Measurements from ENCODE around the gene CIRBP.

The CIRBP gene

DNA sequence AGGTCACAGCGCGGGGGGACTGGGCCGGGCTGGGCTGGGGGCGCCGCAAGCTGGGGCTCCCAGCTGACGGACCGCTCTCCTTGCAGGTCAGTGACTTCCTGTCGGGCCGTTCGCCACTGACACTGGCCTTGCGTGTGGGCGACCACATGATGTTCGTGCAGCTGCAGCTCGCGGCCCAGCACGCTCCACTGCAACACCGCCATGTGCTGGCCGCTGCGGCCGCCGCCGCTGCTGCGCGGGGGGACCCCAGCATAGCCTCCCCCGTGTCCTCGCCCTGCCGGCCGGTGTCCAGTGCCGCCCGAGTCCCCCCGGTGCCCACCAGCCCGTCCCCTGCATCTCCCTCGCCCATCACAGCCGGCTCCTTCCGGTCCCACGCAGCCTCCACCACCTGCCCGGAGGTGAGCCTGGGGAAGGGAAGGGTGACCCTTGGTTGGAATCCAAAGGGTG is 15.0 kb upstream of the CIRBP start:
- H3K4me3 Mint-ChIP-seq = no peak overlapping the region
- no peak overlapping the region for H3K27ac Mint-ChIP-seq
- peaks cover 35% of the 10 kb centered on the region for H3K36me3 Mint-ChIP-seq (ENCODE audit: low read depth)
- H3K9me3 Mint-ChIP-seq = no peaks in the 10 kb centered on the region
- TF ChIP-seq CTCF (IDR thresholded peaks at IDR 0.05; ENCODE audit: unreplicated experiment in 3 of 3) = no peak
- H3K27me3 Mint-ChIP-seq (ENCODE audit: low read depth) = no peaks in the 10 kb centered on the region
- H3K4me1 Mint-ChIP-seq = peaks cover 10% of the 10 kb centered on the region

GRCh38 chr19:1254530-1255185 is 14.5 kb upstream of the CIRBP start:
- peaks cover 10% of the 10 kb centered on the region for H3K4me1 Mint-ChIP-seq
- no peak for TF ChIP-seq CTCF (IDR thresholded peaks at IDR 0.05; ENCODE audit: unreplicated experiment in 3 of 3)
- no peaks in the 10 kb centered on the region for H3K27me3 Mint-ChIP-seq (ENCODE audit: low read depth)
- H3K9me3 Mint-ChIP-seq = no peaks in the 10 kb centered on the region
- H3K27ac Mint-ChIP-seq = no peak overlapping the region
- H3K4me3 Mint-ChIP-seq = peak overlapping the region; percentile 38 to 52 (median 38)
- H3K36me3 Mint-ChIP-seq (ENCODE audit: low read depth) = peaks cover 33% of the 10 kb centered on the region

- peaks cover 10% of the 10 kb centered on the region for H3K4me1 Mint-ChIP-seq
- peak overlapping the region; percentile 38 to 52 (median 38) for H3K4me3 Mint-ChIP-seq
- H3K27ac Mint-ChIP-seq = no peak overlapping the region
- peaks cover 30% of the 10 kb centered on the region for H3K36me3 Mint-ChIP-seq (ENCODE audit: low read depth)
- H3K27me3 Mint-ChIP-seq (ENCODE audit: low read depth) = no peaks in the 10 kb centered on the region
- TF ChIP-seq CTCF (IDR thresholded peaks at IDR 0.05; ENCODE audit: unreplicated experiment in 3 of 3) = no peak
- H3K9me3 Mint-ChIP-seq = no peaks in the 10 kb centered on the region
Measured at GRCh38 chr19:1255186-1256161, 13.7 kb upstream of the CIRBP start.

GRCh38 chr19:1256646-1257474 is 12.3 kb upstream of the CIRBP start:
- peaks cover 23% of the 10 kb centered on the region for H3K36me3 Mint-ChIP-seq (ENCODE audit: low read depth)
- no peaks in the 10 kb centered on the region for H3K9me3 Mint-ChIP-seq
- peaks cover 19% of the 10 kb centered on the region for H3K4me1 Mint-ChIP-seq
- H3K27me3 Mint-ChIP-seq (ENCODE audit: low read depth) = peaks cover 5% of the 10 kb centered on the region
- H3K27ac Mint-ChIP-seq = peak overlapping the region in 2 of 3 experiments; percentile 40 to 73
- H3K4me3 Mint-ChIP-seq = peak overlapping the region in 2 of 3 experiments; percentile 7 to 28
- no peak for TF ChIP-seq CTCF (IDR thresholded peaks at IDR 0.05; ENCODE audit: unreplicated experiment in 3 of 3)

GRCh38 chr19:1257475-1258162 is 11.5 kb upstream of the CIRBP start:
- no peaks in the 10 kb centered on the region for H3K9me3 Mint-ChIP-seq
- H3K4me1 Mint-ChIP-seq = peaks cover 23% of the 10 kb centered on the region
- H3K36me3 Mint-ChIP-seq (ENCODE audit: low read depth) = peaks cover 23% of the 10 kb centered on the region
- H3K4me3 Mint-ChIP-seq = peak overlapping the region in 2 of 3 experiments; percentile 7 to 31
- H3K27me3 Mint-ChIP-seq (ENCODE audit: low read depth) = peaks cover 6% of the 10 kb centered on the region
- no peak for TF ChIP-seq CTCF (IDR thresholded peaks at IDR 0.05; ENCODE audit: unreplicated experiment in 3 of 3)
- H3K27ac Mint-ChIP-seq = peak overlapping the region; percentile 40 to 73 (median 54)
